ENCODE measurements around the gene HEXIM1.

HEXIM1 gene

GRCh38 chr17:45155029-45155428, 6.8 kb downstream of the HEXIM1 start:
- ChIA-PET CTCF (interaction anchor here (1.4 kb wide), 1 partner anchor 22 kb away, joined by 8 read pairs; no protein-coding TSS in a partner anchor), POLR2A (ENCODE audit: low non-redundant PET) (interaction anchor here (0.5 to 1.5 kb wide), 8 partner anchors 17 to 170 kb away, joined by 3 to 10 read pairs (median 5); no protein-coding TSS in a partner anchor)
- no peak for DNase-seq (ENCODE audit: low spot score)
- H3K27ac ChIP-seq, result peak overlapping the region; percentile 54
- TF ChIP-seq, protein P1, sequence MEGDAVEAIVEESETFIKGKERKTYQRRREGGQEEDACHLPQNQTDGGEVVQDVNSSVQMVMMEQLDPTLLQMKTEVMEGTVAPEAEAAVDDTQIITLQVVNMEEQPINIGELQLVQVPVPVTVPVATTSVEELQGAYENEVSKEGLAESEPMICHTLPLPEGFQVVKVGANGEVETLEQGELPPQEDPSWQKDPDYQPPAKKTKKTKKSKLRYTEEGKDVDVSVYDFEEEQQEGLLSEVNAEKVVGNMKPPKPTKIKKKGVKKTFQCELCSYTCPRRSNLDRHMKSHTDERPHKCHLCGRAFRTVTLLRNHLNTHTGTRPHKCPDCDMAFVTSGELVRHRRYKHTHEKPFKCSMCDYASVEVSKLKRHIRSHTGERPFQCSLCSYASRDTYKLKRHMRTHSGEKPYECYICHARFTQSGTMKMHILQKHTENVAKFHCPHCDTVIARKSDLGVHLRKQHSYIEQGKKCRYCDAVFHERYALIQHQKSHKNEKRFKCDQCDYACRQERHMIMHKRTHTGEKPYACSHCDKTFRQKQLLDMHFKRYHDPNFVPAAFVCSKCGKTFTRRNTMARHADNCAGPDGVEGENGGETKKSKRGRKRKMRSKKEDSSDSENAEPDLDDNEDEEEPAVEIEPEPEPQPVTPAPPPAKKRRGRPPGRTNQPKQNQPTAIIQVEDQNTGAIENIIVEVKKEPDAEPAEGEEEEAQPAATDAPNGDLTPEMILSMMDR (conservative IDR thresholded peaks at IDR 0.05; ENCODE audit: low read depth), result no peak

DNA sequence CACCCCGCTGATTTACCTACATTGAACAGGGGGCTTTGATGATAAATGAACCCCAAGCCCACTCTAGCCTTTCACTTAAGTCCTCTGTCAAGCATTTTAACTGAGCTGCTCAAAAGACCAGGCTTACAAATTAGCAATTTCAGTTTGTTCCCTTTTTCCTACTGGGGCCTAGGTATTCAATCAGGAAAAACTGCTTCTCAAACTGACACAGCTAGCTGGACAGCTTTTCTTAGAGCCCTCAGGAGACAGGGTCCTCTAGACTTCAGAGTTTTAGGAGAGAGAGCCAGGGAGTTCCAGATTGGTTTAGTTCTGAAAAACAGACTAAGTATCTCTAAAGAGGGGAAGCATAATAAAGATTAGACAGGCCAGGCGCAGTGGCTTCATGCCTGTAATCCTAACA, 7.2 kb downstream of the HEXIM1 start:
- peak overlapping the region; percentile 54 for H3K27ac ChIP-seq
- DNase-seq (ENCODE audit: low spot score), result no peak
- TF ChIP-seq, protein P1 (conservative IDR thresholded peaks at IDR 0.05; ENCODE audit: low read depth), result no peak
- ChIA-PET POLR2A (ENCODE audit: low non-redundant PET) (interaction anchor here (0.5 to 1.5 kb wide), 6 partner anchors 16 to 104 kb away, joined by 3 to 10 read pairs (median 5); no protein-coding TSS in a partner anchor), CTCF (interaction anchor here (0.9 to 1.4 kb wide), 2 partner anchors 21 to 42 kb away, joined by 3 to 8 read pairs; no protein-coding TSS in a partner anchor)

GRCh38 chr17:45156242-45156641, 8.0 kb downstream of the HEXIM1 start:
- peak overlapping the region; percentile 54 for H3K27ac ChIP-seq
- TF ChIP-seq, protein P1 (conservative IDR thresholded peaks at IDR 0.05; ENCODE audit: low read depth), result no peak
- ChIA-PET CTCF (interaction anchor here (0.6 to 1.4 kb wide), 3 partner anchors 21 to 41 kb away, joined by 3 to 8 read pairs (median 3); no protein-coding TSS in a partner anchor), POLR2A (ENCODE audit: low non-redundant PET) (interaction anchor here (1.5 kb wide), 1 partner anchor 16 kb away, joined by 5 read pairs; no protein-coding TSS in a partner anchor)
- no peak for DNase-seq (ENCODE audit: low spot score)

- ChIA-PET POLR2A (ENCODE audit: low non-redundant PET) (interaction anchor here (0.6 to 2.5 kb wide), 7 partner anchors 9 to 136 kb away, joined by 3 to 40 read pairs (median 8); partner anchors contain the start of gene HEXIM1), CTCF (interaction anchor here (0.6 to 4.7 kb wide), 6 partner anchors 11 to 320 kb away, joined by 4 to 30 read pairs (median 8); partner anchors contain the start of genes ACBD4 and HEXIM1)
- H3K27ac ChIP-seq, result peak overlapping the region; percentile 95
- TF ChIP-seq, protein P1 (conservative IDR thresholded peaks at IDR 0.05; ENCODE audit: low read depth), result no peak
- DNase-seq (ENCODE audit: low spot score), result no peak
Observed at GRCh38 chr17:45160447-45161287, 12.4 kb downstream of the HEXIM1 start.

- ChIA-PET CTCF (interaction anchor here (0.6 to 4.7 kb wide), 7 partner anchors 10 to 37 kb away, joined by 3 to 30 read pairs (median 6); partner anchors contain the start of genes ACBD4 and HEXIM1), POLR2A (ENCODE audit: low non-redundant PET) (interaction anchor here (0.6 to 2.5 kb wide), 7 partner anchors 10 to 137 kb away, joined by 3 to 40 read pairs (median 8); partner anchors contain the start of gene HEXIM1)
Observed at GRCh38 chr17:45161288-45162024, 13.2 kb downstream of the HEXIM1 start, which contains the start of gene HEXIM2. Gene HEXIM2, plus strand, starts transcription at chr17:45161875. Its CDS starts 919 bp downstream, at chr17:45162794.

More at GRCh38 chr17:45161288-45162024, 13.2 kb downstream of the HEXIM1 start, which contains the start of gene HEXIM2:
- TF ChIP-seq, protein P1 (conservative IDR thresholded peaks at IDR 0.05; ENCODE audit: low read depth), result no peak
- DNase-seq (ENCODE audit: low spot score), result peak; percentile 97
- H3K27ac ChIP-seq, result peak within 1 kb of the TSS; percentile 95

Measured in RWPE1 (cell line).